A673 (cell line): Measurements from ENCODE around the gene PRUNE2.

ENCODE experiments used
- EZH2 ChIP-seq: fragments of 200-600 bp; sonication (generic); IDR thresholded peaks from 2 replicates; pipeline ENCODE4 v1.6.1; 2017; ENCODE audit warnings: borderline replicate concordance, low read depth, mild to moderate bottlenecking, mixed read lengths, antibody characterized with exemption, low read length; ENCODE audit not compliant: poor library complexity, severe bottlenecking
- TF ChIP-seq, protein P1 (sequence below): fragments of 300-800, 200-600 bp; sonication (generic); conservative IDR thresholded peaks from 2 replicates; pipeline ENCODE4 v1.5.1; 2017; ENCODE audit warnings: low read depth, mild to moderate bottlenecking, antibody characterized with exemption, low read length, moderate library complexity, mixed read lengths

DNA sequence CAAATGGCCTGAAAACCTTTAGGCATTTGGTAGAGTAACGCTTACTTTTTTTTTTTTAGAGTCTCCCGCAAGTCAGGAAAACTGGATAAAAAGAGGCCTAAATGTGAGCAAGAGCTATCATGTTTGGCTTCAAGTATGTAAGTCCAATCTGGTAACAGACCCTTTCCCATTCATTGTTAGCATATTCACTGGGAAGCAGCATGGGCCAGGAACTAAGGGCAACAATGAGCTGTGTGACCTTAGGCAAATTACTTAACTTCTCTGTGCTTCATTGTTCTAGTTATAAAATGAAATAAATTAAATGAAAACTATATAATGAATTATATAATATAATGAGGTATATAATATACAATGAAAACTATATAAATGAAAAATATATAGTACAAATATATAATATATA is 256.0 kb downstream of the PRUNE2 start:
- TF ChIP-seq, protein P1, sequence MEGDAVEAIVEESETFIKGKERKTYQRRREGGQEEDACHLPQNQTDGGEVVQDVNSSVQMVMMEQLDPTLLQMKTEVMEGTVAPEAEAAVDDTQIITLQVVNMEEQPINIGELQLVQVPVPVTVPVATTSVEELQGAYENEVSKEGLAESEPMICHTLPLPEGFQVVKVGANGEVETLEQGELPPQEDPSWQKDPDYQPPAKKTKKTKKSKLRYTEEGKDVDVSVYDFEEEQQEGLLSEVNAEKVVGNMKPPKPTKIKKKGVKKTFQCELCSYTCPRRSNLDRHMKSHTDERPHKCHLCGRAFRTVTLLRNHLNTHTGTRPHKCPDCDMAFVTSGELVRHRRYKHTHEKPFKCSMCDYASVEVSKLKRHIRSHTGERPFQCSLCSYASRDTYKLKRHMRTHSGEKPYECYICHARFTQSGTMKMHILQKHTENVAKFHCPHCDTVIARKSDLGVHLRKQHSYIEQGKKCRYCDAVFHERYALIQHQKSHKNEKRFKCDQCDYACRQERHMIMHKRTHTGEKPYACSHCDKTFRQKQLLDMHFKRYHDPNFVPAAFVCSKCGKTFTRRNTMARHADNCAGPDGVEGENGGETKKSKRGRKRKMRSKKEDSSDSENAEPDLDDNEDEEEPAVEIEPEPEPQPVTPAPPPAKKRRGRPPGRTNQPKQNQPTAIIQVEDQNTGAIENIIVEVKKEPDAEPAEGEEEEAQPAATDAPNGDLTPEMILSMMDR: no peak
- TF ChIP-seq EZH2: no peak
